Activated CD8-positive, alpha-beta memory T cell treated with anti-CD3 and anti-CD28 coated beads, Interleukin-2, amount 10 ng/mL, durations not matched to agents 7 days and 5 days (primary cell): ENCODE results near the gene DHRS1. TPM values are rescaled to one million over a fixed set of nuclear protein-coding genes. Genes with fewer than 3 reads are reported as not detected.

ENCODE experiments used
- total RNA-seq, 2 experiments: library from RNA; stranded (reverse); gene quantifications; one replicate each; pipeline ENCODE4 v1.2.3, GENCODE V29; 2021

The DHRS1 gene
- total RNA-seq, 2 experiments from 2014 or later = 14.2 to 26.5 TPM

Other genes with a start within 250 kb of the DHRS1 start
- gene CARMIL3, start 247.8 kb downstream of the DHRS1 start, total RNA-seq = 1 to 10 TPM; 2.9 to 3.3 TPM
- under 1 TPM in 1 of 2 experiments, not detected in 1; 0.12 TPM for gene CPNE6, start 228.2 kb downstream of the DHRS1 start, total RNA-seq
- gene PCK2, start 205.5 kb downstream of the DHRS1 start, total RNA-seq = 10 to 100 TPM; 61.7 to 87.0 TPM
- gene DCAF11, start 185.0 kb downstream of the DHRS1 start, total RNA-seq = 10 to 100 TPM; 86.3 to 94.4 TPM
- 1 to 10 TPM; 2.6 to 3.2 TPM for gene NRL, start 184.8 kb downstream of the DHRS1 start, total RNA-seq
- gene FITM1, start 169.1 kb downstream of the DHRS1 start, total RNA-seq = under 1 TPM; 0.77 to 0.91 TPM
- gene PSME1, start 163.6 kb downstream of the DHRS1 start, total RNA-seq = 100 to 1,000 TPM; 420 to 454 TPM
- gene EMC9, start 158.2 kb downstream of the DHRS1 start, total RNA-seq = 10 to 100 TPM; 45.5 to 56.1 TPM
- 100 to 1,000 TPM; 577 to 623 TPM for gene PSME2, start 153.2 kb downstream of the DHRS1 start, total RNA-seq
- 100 to 1,000 TPM; 129 to 149 TPM for gene RNF31, start 152.3 kb downstream of the DHRS1 start, total RNA-seq
- gene IRF9, start 138.5 kb downstream of the DHRS1 start, total RNA-seq = 100 to 1,000 TPM; 238 to 295 TPM
- gene REC8, start 127.7 kb downstream of the DHRS1 start, total RNA-seq = 10 to 100 TPM; 52.9 to 92.8 TPM
- gene IPO4, start 111.0 kb downstream of the DHRS1 start, total RNA-seq = 10 to 100 TPM; 32.4 to 54.9 TPM
- gene TM9SF1, start 104.3 kb downstream of the DHRS1 start, total RNA-seq = 10 to 100 TPM; 26.7 to 32.8 TPM
- under 1 TPM in 1 of 2 experiments, not detected in 1; 0.42 TPM for gene TSSK4, start 94.1 kb downstream of the DHRS1 start, total RNA-seq
- gene CHMP4A, start 86.3 kb downstream of the DHRS1 start, total RNA-seq = 10 to 100 TPM; 80.5 to 82.5 TPM
- 10 to 100 TPM; 11.4 to 16.9 TPM for gene MDP1, start 83.7 kb downstream of the DHRS1 start, total RNA-seq
- gene NEDD8, start 67.4 kb downstream of the DHRS1 start, total RNA-seq = 100 to 1,000 TPM; 181 to 205 TPM
- 10 to 100 TPM; 70.6 to 71.3 TPM for gene GMPR2, start 66.9 kb downstream of the DHRS1 start, total RNA-seq
- 100 to 1,000 TPM; 111 to 130 TPM for gene TINF2, start 57.2 kb downstream of the DHRS1 start, total RNA-seq
- gene TGM1, start 36.6 kb downstream of the DHRS1 start, total RNA-seq = 1 to 10 TPM; 3.0 to 5.1 TPM
- 10 to 100 TPM; 34.3 to 44.6 TPM for gene RABGGTA, start 28.2 kb downstream of the DHRS1 start, total RNA-seq
- 10 to 100 TPM; 34.2 to 38.3 TPM for gene NOP9, start 70 bp upstream of the DHRS1 start, total RNA-seq
- 10 to 100 TPM; 24.5 to 44.2 TPM for gene CIDEB, start 8.2 kb upstream of the DHRS1 start, total RNA-seq
- 10 to 100 TPM; 12.6 to 18.8 TPM for gene LTB4R2, start 10.4 kb upstream of the DHRS1 start, total RNA-seq
- gene LTB4R, start 11.7 kb upstream of the DHRS1 start, total RNA-seq = 10 to 100 TPM; 15.6 to 32.5 TPM
- 1 to 10 TPM; 1.6 to 3.4 TPM for gene ADCY4, start 35.3 kb upstream of the DHRS1 start, total RNA-seq
- 10 to 100 TPM; 22.9 to 29.4 TPM for gene RIPK3, start 40.2 kb upstream of the DHRS1 start, total RNA-seq
- gene NFATC4, start 68.4 kb upstream of the DHRS1 start, total RNA-seq = 1 to 10 TPM in 1 of 2 experiments, not detected in 1; 1.3 TPM
- under 1 TPM; 0.05 to 0.50 TPM for gene NYNRIN, start 99.2 kb upstream of the DHRS1 start, total RNA-seq
- gene CBLN3, start 129.9 kb upstream of the DHRS1 start, total RNA-seq = 1 to 10 TPM; 5.0 to 7.1 TPM
- gene KHNYN, start 130.2 kb upstream of the DHRS1 start, total RNA-seq = 10 to 100 TPM; 73.3 to 81.2 TPM
- 10 to 100 TPM; 45.6 to 45.9 TPM for gene SDR39U1, start 143.0 kb upstream of the DHRS1 start, total RNA-seq
- gene CMA1, start 208.5 kb upstream of the DHRS1 start, total RNA-seq = not detected